Suprapubic skin (tissue), 3 donors: ENCODE measurements around the gene PLCD1.

Experiments used
- EP300 ChIP-seq: sonication (generic); formaldehyde crosslinking; IDR thresholded peaks from one replicate; pipeline ENCODE4 v1.6.1; 2017; ENCODE audit warnings: antibody characterized with exemption
- POLR2A ChIP-seq, 2 donors: fragments of 450-650 bp; IDR thresholded peaks; one replicate each; pipeline ENCODE4 v1.6.1; 2017; ENCODE audit warnings: antibody characterized with exemption in 2 of 2, mild to moderate bottlenecking in 2 of 2, moderate library complexity in 2 of 2
- TF ChIP-seq, protein P1 (sequence below), 2 donors: fragments of 200-600 bp in 1 of 2; fragments of 450-650 bp in 1 of 2; sonication (generic) in 1 of 2; IDR thresholded peaks; one replicate each; pipeline ENCODE4 v1.5.1; 2016 to 2019; ENCODE audit warnings: antibody characterized with exemption in 2 of 2, mild to moderate bottlenecking in 1 of 2, moderate library complexity in 1 of 2

DNA sequence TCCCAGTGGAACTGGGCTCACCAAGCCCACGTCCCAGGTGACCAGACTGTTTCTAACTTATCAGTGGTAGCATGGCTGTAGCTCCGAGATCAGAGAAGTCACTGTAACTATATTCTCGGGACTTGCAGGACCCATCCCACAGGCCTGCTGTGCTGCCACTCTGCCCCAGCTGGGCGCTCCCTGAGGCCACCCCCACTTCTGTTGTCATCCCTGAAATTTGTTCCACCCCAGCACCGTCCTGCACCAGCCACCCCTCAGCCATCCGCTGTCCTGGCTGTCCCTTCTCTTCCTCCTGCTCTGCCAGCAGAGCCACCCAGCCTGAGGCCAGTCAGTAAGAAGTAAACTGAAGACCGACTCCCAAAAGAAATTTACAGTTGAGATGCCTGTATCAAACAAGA lies 71.9 kb downstream of the PLCD1 start:
- TF ChIP-seq, protein P1, sequence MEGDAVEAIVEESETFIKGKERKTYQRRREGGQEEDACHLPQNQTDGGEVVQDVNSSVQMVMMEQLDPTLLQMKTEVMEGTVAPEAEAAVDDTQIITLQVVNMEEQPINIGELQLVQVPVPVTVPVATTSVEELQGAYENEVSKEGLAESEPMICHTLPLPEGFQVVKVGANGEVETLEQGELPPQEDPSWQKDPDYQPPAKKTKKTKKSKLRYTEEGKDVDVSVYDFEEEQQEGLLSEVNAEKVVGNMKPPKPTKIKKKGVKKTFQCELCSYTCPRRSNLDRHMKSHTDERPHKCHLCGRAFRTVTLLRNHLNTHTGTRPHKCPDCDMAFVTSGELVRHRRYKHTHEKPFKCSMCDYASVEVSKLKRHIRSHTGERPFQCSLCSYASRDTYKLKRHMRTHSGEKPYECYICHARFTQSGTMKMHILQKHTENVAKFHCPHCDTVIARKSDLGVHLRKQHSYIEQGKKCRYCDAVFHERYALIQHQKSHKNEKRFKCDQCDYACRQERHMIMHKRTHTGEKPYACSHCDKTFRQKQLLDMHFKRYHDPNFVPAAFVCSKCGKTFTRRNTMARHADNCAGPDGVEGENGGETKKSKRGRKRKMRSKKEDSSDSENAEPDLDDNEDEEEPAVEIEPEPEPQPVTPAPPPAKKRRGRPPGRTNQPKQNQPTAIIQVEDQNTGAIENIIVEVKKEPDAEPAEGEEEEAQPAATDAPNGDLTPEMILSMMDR (IDR thresholded peaks at IDR 0.05) = no peak
- TF ChIP-seq POLR2A (IDR thresholded peaks at IDR 0.05) (no peak), EP300 (no peak)
